Esophagus squamous epithelium (tissue), 4 donors: ENCODE data around the gene M6PR.

Experiments used
- CTCF ChIP-seq, 6 experiments: fragments of 450-650 bp in 4 of 6; fragments of 200-600 bp in 2 of 6; sonication (generic) in 2 of 6; IDR thresholded peaks; one replicate each; pipeline ENCODE4 v1.5.1; 2016 to 2019; ENCODE audit warnings: antibody characterized with exemption in 6 of 6, mild to moderate bottlenecking in 4 of 6, moderate library complexity in 4 of 6
- POLR2A ChIP-seq, 4 donors: fragments of 450-650 bp; IDR thresholded peaks; one replicate each; pipeline ENCODE4 v1.6.1; 2017; ENCODE audit warnings: antibody characterized with exemption in 4 of 4, mild to moderate bottlenecking in 4 of 4, moderate library complexity in 3 of 4

- TF ChIP-seq POLR2A (IDR thresholded peaks at IDR 0.05), result no peak
- TF ChIP-seq CTCF (IDR thresholded peaks at IDR 0.05), result no peak
Observed at GRCh38 chr12:8922544-8922943, 26.9 kb downstream of the M6PR start.
